HL-60 (cell line): Measurements from ENCODE around the gene SLC12A1.

ENCODE experiments used
- DNase-seq, 2 experiments: peaks; one replicate each; pipeline ENCODE4 v3.0.0-alpha.2; 2010 to 2020; ENCODE audit warnings: low read depth in 1 of 2, low spot score in 1 of 2
- H3K27ac ChIP-seq: fragments of 250-450 bp; sonication (Bioruptor Pico); replicated peaks from 2 replicates; pipeline ENCODE4 v1.5.1; 2020; ENCODE audit warnings: mild to moderate bottlenecking, moderate library complexity
- H3K27me3 ChIP-seq: fragments of 250-450 bp; sonication (Bioruptor Pico); 2 replicates; pipeline ENCODE4 v1.5.1; 2021; ENCODE audit warnings: mild to moderate bottlenecking, moderate library complexity; ENCODE audit not compliant: insufficient read depth, poor library complexity, severe bottlenecking
- H3K4me3 ChIP-seq: replicated peaks from 2 replicates; pipeline ENCODE4 v1.5.1; 2011; ENCODE audit warnings: mild to moderate bottlenecking, control low read depth, low read length; ENCODE audit not compliant: insufficient read depth
- CTCF ChIP-seq: IDR thresholded peaks from one replicate; pipeline ENCODE4 v1.5.1; 2011; ENCODE audit warnings: low read length, control low read depth, inconsistent platforms; ENCODE audit not compliant: insufficient read depth
- GABPA ChIP-seq: IDR thresholded peaks from 2 replicates; pipeline ENCODE4 v1.6.1; 2012; ENCODE audit warnings: low read depth
- POLR2AphosphoS5 ChIP-seq: IDR thresholded peaks from 2 replicates; pipeline ENCODE4 v1.6.1; 2012; ENCODE audit warnings: low read depth
- REST ChIP-seq: IDR thresholded peaks from 2 replicates; pipeline ENCODE4 v1.6.1; 2012; ENCODE audit warnings: low read depth; ENCODE audit not compliant: insufficient replicate concordance
- SPI1 ChIP-seq: IDR thresholded peaks from 2 replicates; pipeline ENCODE4 v1.6.1; 2012; ENCODE audit warnings: low read depth, mild to moderate bottlenecking, borderline replicate concordance

The SLC12A1 gene

GRCh38 chr15:48273049-48273448 lies 66.9 kb downstream of the SLC12A1 start:
- Histone ChIP-seq H3K4me3 (no peak overlapping the region), H3K27ac (no peak overlapping the region), H3K27me3 (no peaks in the 10 kb centered on the region)
- DNase-seq, result no peak
- TF ChIP-seq SPI1 (no peak), POLR2AphosphoS5 (no peak), REST (no peak), CTCF (no peak), GABPA (no peak)

- H3K4me3 ChIP-seq, result no peak overlapping the region
- no peak for DNase-seq
- no peak for TF ChIP-seq REST
- TF ChIP-seq SPI1, result no peak
- no peak for TF ChIP-seq POLR2AphosphoS5
- no peak for TF ChIP-seq GABPA
- TF ChIP-seq CTCF, result no peak
- H3K27me3 ChIP-seq, result peaks cover 2% of the 10 kb centered on the region
- H3K27ac ChIP-seq, result no peak overlapping the region
Measured at GRCh38 chr15:48278666-48279065, 72.6 kb downstream of the SLC12A1 start.

- DNase-seq, result no peak
- TF ChIP-seq CTCF (no peak), POLR2AphosphoS5 (no peak), SPI1 (no peak)
- Histone ChIP-seq H3K4me3 (no peak overlapping the region), H3K27me3 (peaks cover 3% of the 10 kb centered on the region), H3K27ac (no peak overlapping the region)
Measured at GRCh38 chr15:48279608-48280007, 73.5 kb downstream of the SLC12A1 start.

- H3K27me3 ChIP-seq, result peaks cover 9% of the 10 kb centered on the region
- no peak overlapping the region for H3K4me3 ChIP-seq
- TF ChIP-seq GABPA (no peak), REST (no peak), SPI1 (no peak), POLR2AphosphoS5 (no peak), CTCF (no peak)
- DNase-seq, result no peak
- H3K27ac ChIP-seq, result no peak overlapping the region
Measured at GRCh38 chr15:48281674-48282073, 75.6 kb downstream of the SLC12A1 start.
